Chondrocyte (in vitro differentiated cells): ENCODE data around the gene ZNF514. TPM values are rescaled to one million over a fixed set of nuclear protein-coding genes. Genes with fewer than 3 reads are reported as not detected.
"Not testable (repeated sequence)": the region's sequence is repeated elsewhere in the genome, so short reads cannot be mapped to it uniquely, and the experiment has no call there.

Source experiments
- DNase-seq: peaks from one replicate; pipeline ENCODE4 v3.0.0; 2021; ENCODE audit warnings: mixed read lengths, low spot score
- H3K27ac Mint-ChIP-seq: one replicate; pipeline ENCODE4 v1.8.0; 2021; ENCODE audit warnings: mild to moderate bottlenecking, moderate library complexity, mixed read lengths; ENCODE audit not compliant: unreplicated experiment
- H3K27me3 Mint-ChIP-seq: 2 replicates; pipeline ENCODE4 v1.8.0; 2021; ENCODE audit warnings: low read depth, mixed read lengths
- H3K36me3 Mint-ChIP-seq: 2 replicates; pipeline ENCODE4 v1.8.0; 2021; ENCODE audit warnings: low read depth, mixed read lengths
- H3K4me1 Mint-ChIP-seq: 2 replicates; pipeline ENCODE4 v1.8.0; 2021; ENCODE audit warnings: low read depth, mild to moderate bottlenecking, mixed read lengths
- H3K4me3 Mint-ChIP-seq: one replicate; pipeline ENCODE4 v1.8.0; 2021; ENCODE audit warnings: mild to moderate bottlenecking, moderate library complexity, mixed read lengths; ENCODE audit not compliant: unreplicated experiment
- H3K9me3 Mint-ChIP-seq: 2 replicates; pipeline ENCODE4 v1.8.0; 2021; ENCODE audit warnings: low read depth, mixed read lengths
- total RNA-seq: library from RNA; stranded (reverse); gene quantifications from 3 replicates; pipeline ENCODE4 v1.2.1, GENCODE V29; 2021
- TF ChIP-seq, protein P1 (sequence below): fragments of 200-600 bp; sonication (generic); IDR thresholded peaks from 2 replicates; pipeline ENCODE4 v1.5.0; 2021; ENCODE audit warnings: antibody characterized with exemption, mild to moderate bottlenecking, moderate library complexity

ZNF514 gene
- total RNA-seq, 1 donor from 2014 or later, result 12.1 TPM

- no peaks in the 10 kb centered on the region for H3K27me3 Mint-ChIP-seq
- H3K4me1 Mint-ChIP-seq, result no peaks in the 10 kb centered on the region
- peaks cover 46% of the 10 kb centered on the region for H3K36me3 Mint-ChIP-seq
- peaks cover 9% of the 10 kb centered on the region for H3K9me3 Mint-ChIP-seq
- no peak overlapping the region for H3K27ac Mint-ChIP-seq
- DNase-seq, result no peak
- H3K4me3 Mint-ChIP-seq, result no peak overlapping the region
- TF ChIP-seq, protein P1, sequence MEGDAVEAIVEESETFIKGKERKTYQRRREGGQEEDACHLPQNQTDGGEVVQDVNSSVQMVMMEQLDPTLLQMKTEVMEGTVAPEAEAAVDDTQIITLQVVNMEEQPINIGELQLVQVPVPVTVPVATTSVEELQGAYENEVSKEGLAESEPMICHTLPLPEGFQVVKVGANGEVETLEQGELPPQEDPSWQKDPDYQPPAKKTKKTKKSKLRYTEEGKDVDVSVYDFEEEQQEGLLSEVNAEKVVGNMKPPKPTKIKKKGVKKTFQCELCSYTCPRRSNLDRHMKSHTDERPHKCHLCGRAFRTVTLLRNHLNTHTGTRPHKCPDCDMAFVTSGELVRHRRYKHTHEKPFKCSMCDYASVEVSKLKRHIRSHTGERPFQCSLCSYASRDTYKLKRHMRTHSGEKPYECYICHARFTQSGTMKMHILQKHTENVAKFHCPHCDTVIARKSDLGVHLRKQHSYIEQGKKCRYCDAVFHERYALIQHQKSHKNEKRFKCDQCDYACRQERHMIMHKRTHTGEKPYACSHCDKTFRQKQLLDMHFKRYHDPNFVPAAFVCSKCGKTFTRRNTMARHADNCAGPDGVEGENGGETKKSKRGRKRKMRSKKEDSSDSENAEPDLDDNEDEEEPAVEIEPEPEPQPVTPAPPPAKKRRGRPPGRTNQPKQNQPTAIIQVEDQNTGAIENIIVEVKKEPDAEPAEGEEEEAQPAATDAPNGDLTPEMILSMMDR, result no peak
These were observed 59.7 kb downstream of the ZNF514 start for GRCh38 chr2:95099910-95100309.

DNA sequence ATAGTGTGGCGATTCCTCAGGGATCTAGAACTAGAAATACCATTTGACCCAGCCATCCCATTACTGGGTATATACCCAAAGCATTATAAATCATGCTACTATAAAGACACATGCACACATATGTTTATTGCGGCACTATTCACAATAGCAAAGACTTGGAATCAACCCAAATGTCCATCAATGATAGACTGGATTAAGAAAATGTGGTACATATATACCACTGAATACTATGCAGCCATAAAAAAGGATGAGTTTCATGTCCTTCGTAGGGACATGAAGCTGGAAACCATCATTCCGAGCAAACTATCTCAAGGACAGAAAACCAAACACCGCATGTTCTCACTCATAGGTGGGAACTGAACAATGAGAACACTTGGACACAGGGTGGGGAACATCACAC, 61.4 kb downstream of the ZNF514 start:
- H3K9me3 Mint-ChIP-seq, H3K4me3 Mint-ChIP-seq, DNase-seq, H3K4me1 Mint-ChIP-seq, H3K27ac Mint-ChIP-seq, H3K27me3 Mint-ChIP-seq: not testable (repeated sequence)
- peaks cover 44% of the 10 kb centered on the region for H3K36me3 Mint-ChIP-seq

Other genes with a start within 250 kb of the ZNF514 start
- not detected in 3 replicates for gene MAL, start 134.1 kb downstream of the ZNF514 start, total RNA-seq
- gene MRPS5, start 38.0 kb downstream of the ZNF514 start, total RNA-seq, result 32.9 to 42.4 TPM (median 33.6 TPM) in 3 replicates
- 4.5 to 8.0 TPM (median 5.0 TPM) in 3 replicates for gene ZNF2, start 6.0 kb upstream of the ZNF514 start, total RNA-seq
- 4.7 to 6.0 TPM (median 4.8 TPM) in 3 replicates for gene ZNF892, start 47.7 kb upstream of the ZNF514 start, total RNA-seq
- 1.5 to 1.7 TPM (median 1.7 TPM) in 3 replicates for gene PROM2, start 114.6 kb upstream of the ZNF514 start, total RNA-seq
- gene KCNIP3, start 137.5 kb upstream of the ZNF514 start, total RNA-seq, result 3.1 to 6.0 TPM (median 5.9 TPM) in 3 replicates
- 23.9 to 30.4 TPM (median 27.4 TPM) in 3 replicates for gene FAHD2A, start 242.9 kb upstream of the ZNF514 start, total RNA-seq